Keratinocyte (primary cell): ENCODE measurements around the gene AASS. TPM values are rescaled to one million over a fixed set of nuclear protein-coding genes. Genes with fewer than 3 reads are reported as not detected.

Experiments
- DNase-seq: peaks from one replicate; pipeline ENCODE4 v3.0.0-alpha.2; 2011; ENCODE audit warnings: low read depth, missing footprints, low spot score
- FAIRE-seq: peaks from 2 replicates; lab custom pipeline; 2011; peaks lifted over from hg19 to GRCh38; lab: Jason Lieb, UNC
- H2AFZ ChIP-seq: 2 replicates; pipeline ENCODE4 v1.6.0; 2012; ENCODE audit warnings: low read length, control low read depth, inconsistent platforms; ENCODE audit not compliant: control insufficient read depth
- H3K27ac ChIP-seq: 2 replicates; pipeline ENCODE4 v1.5.1; 2011; ENCODE audit warnings: low read length; ENCODE audit not compliant: control insufficient read depth, insufficient read depth
- H3K27me3 ChIP-seq: 3 replicates; pipeline ENCODE4 v1.6.0; 2011; ENCODE audit warnings: low read length; ENCODE audit not compliant: control insufficient read depth, insufficient read depth; ENCODE audit errors: extremely low read depth
- H3K36me3 ChIP-seq, 2 experiments: 2 replicates in 1 of 2; 3 replicates in 1 of 2; pipeline ENCODE4 v1.5.1; 2011; ENCODE audit warnings: low read length in 2 of 2, mild to moderate bottlenecking in 1 of 2; ENCODE audit not compliant: control insufficient read depth in 2 of 2, insufficient read depth in 2 of 2; ENCODE audit errors: extremely low read depth in 1 of 2
- H3K4me1 ChIP-seq: 3 replicates; pipeline ENCODE4 v1.5.1; 2011; ENCODE audit warnings: low read length; ENCODE audit not compliant: control insufficient read depth, insufficient read depth; ENCODE audit errors: extremely low read depth
- H3K4me2 ChIP-seq: 3 replicates; pipeline ENCODE4 v1.6.0; 2011; ENCODE audit warnings: low read depth, low read length; ENCODE audit not compliant: control insufficient read depth, insufficient read depth; ENCODE audit errors: extremely low read depth
- H3K4me3 ChIP-seq, 3 experiments: fragments of 200-600 bp in 1 of 3; sonication (generic) in 1 of 3; 2 replicates in 2 of 3; 3 replicates in 1 of 3; pipeline ENCODE4 v1.5.1; 2011 to 2016; ENCODE audit warnings: low read length in 3 of 3, mild to moderate bottlenecking in 3 of 3, control low read depth in 2 of 3, inconsistent platforms in 1 of 3, low read depth in 1 of 3, mixed read lengths in 1 of 3, mixed run types in 1 of 3, moderate library complexity in 1 of 3; ENCODE audit not compliant: control insufficient read depth in 2 of 3, insufficient read depth in 2 of 3; ENCODE audit errors: extremely low read depth in 1 of 3
- H3K79me2 ChIP-seq: 2 replicates; pipeline ENCODE4 v1.6.0; 2012; ENCODE audit warnings: low read length; ENCODE audit not compliant: control insufficient read depth, insufficient read depth
- H3K9ac ChIP-seq: 3 replicates; pipeline ENCODE4 v1.6.0; 2011; ENCODE audit warnings: low read length; ENCODE audit not compliant: control insufficient read depth, insufficient read depth; ENCODE audit errors: extremely low read depth
- H3K9me1 ChIP-seq: 3 replicates; pipeline ENCODE4 v1.6.0; 2011; ENCODE audit warnings: low read length; ENCODE audit not compliant: control insufficient read depth, insufficient read depth; ENCODE audit errors: extremely low read depth
- H3K9me3 ChIP-seq: 2 replicates; pipeline ENCODE4 v1.5.1; 2012; ENCODE audit warnings: low read depth, low read length; ENCODE audit not compliant: control insufficient read depth
- H4K20me1 ChIP-seq: 3 replicates; pipeline ENCODE4 v1.6.0; 2011; ENCODE audit warnings: low read length; ENCODE audit not compliant: control insufficient read depth, insufficient read depth; ENCODE audit errors: extremely low read depth
- CTCF ChIP-seq, 3 experiments: IDR thresholded peaks in 1 of 3; conservative IDR thresholded peaks in 1 of 3; optimal IDR thresholded peaks in 1 of 3; 2 replicates in 2 of 3; 3 replicates in 1 of 3; pipeline versions ENCODE3 to v1.5.1; 2011; ENCODE audit warnings: low read length in 3 of 3, mild to moderate bottlenecking in 3 of 3, moderate library complexity in 2 of 3, control low read depth in 1 of 3, inconsistent platforms in 1 of 3; ENCODE audit not compliant: insufficient read depth in 2 of 3; ENCODE audit errors: extremely low read depth in 1 of 3
- EZH2 ChIP-seq: IDR thresholded peaks from one replicate; pipeline ENCODE4 v1.6.1; 2012; ENCODE audit warnings: inconsistent platforms, mild to moderate bottlenecking, low read length, moderate library complexity
- dilution Hi-C: fragments of 300-500 bp; cut with MboI; formaldehyde crosslinking; loops from one replicate; pipeline ENCODE4 v1.7.0; 2020; ENCODE audit warnings: low sequenced_read_pairs; ENCODE audit not compliant: extremely low pct_ligation_motif_present
- polyA plus RNA-seq, 5 experiments: library from polyadenylated mRNA; depleted of rRNA in 3 of 5; stranded (reverse) in 3 of 5; stranded (forward) in 1 of 5; unstranded in 1 of 5; fragments of >200 nt; gene quantifications; 1 replicate in 1 of 5; 2 replicates in 3 of 5; 3 replicates in 1 of 5; pipeline versions ENCODE4 v1.2.1 to v1.2.3, GENCODE V29; 2011 to 2012; ENCODE audit warnings: missing spikeins in 2 of 5, low read depth in 1 of 5, low replicate concordance in 1 of 5

Gene AASS
- polyA plus RNA-seq, 1 donor (not counting 4 experiments of a cell fraction or from before 2014, with no cell fraction given): 10.3 TPM

GRCh38 chr7:122068999-122069398 lies 75.0 kb downstream of the AASS start:
- Histone ChIP-seq H4K20me1 (no peaks in the 10 kb centered on the region), H3K9me3 (no peaks in the 10 kb centered on the region), H3K9ac (no peak overlapping the region), H3K27me3 (no peaks in the 10 kb centered on the region), H3K27ac (no peak overlapping the region), H3K4me1 (no peaks in the 10 kb centered on the region), H2AFZ (no peak overlapping the region), H3K4me2 (no peak overlapping the region), H3K9me1 (no peaks in the 10 kb centered on the region), H3K36me3 (no peaks in the 10 kb centered on the region), H3K79me2 (no peaks in the 10 kb centered on the region), H3K4me3 (no peak overlapping the region)
- TF ChIP-seq EZH2 (no peak), CTCF (optimal IDR thresholded peaks at IDR 0.05 in 1 of 3, IDR thresholded peaks at IDR 0.05 in 1 of 3, conservative IDR thresholded peaks at IDR 0.05 in 1 of 3; ENCODE audit: extremely low read depth in 1 of 3, insufficient read depth in 2 of 3, low read length in 3 of 3) (no peak)
- dilution Hi-C loops: no loop called here
- FAIRE-seq (no peak), DNase-seq (no peak)

GRCh38 chr7:122068046-122068445 lies 76.0 kb downstream of the AASS start:
- no peak overlapping the region for H3K9ac ChIP-seq
- no peaks in the 10 kb centered on the region for H3K27me3 ChIP-seq
- H3K36me3 ChIP-seq: no peaks in the 10 kb centered on the region
- H3K4me2 ChIP-seq: no peak overlapping the region
- no peaks in the 10 kb centered on the region for H3K79me2 ChIP-seq
- H3K4me3 ChIP-seq: no peak overlapping the region
- H4K20me1 ChIP-seq: no peaks in the 10 kb centered on the region
- no peak overlapping the region for H3K27ac ChIP-seq
- DNase-seq (no peak), FAIRE-seq (no peak)
- H3K9me3 ChIP-seq: no peaks in the 10 kb centered on the region
- no peaks in the 10 kb centered on the region for H3K9me1 ChIP-seq
- H2AFZ ChIP-seq: no peak overlapping the region
- TF ChIP-seq CTCF (optimal IDR thresholded peaks at IDR 0.05 in 1 of 3, IDR thresholded peaks at IDR 0.05 in 1 of 3, conservative IDR thresholded peaks at IDR 0.05 in 1 of 3; ENCODE audit: extremely low read depth in 1 of 3, insufficient read depth in 2 of 3, low read length in 3 of 3) (no peak), EZH2 (no peak)
- dilution Hi-C loops: no loop called here
- no peaks in the 10 kb centered on the region for H3K4me1 ChIP-seq
